Daoy (cell line): Measurements from ENCODE around the gene FIBP. TPM values are rescaled to one million over a fixed set of nuclear protein-coding genes. Genes with fewer than 3 reads are reported as not detected.
"Not testable (repeated sequence)": the region's sequence is repeated elsewhere in the genome, so short reads cannot be mapped to it uniquely, and the experiment has no call there.

Experiments used
- DNase-seq: peaks from one replicate; pipeline ENCODE4 v3.0.0-alpha.2; 2015; ENCODE audit warnings: low read depth
- total RNA-seq: library from RNA; depleted of rRNA; stranded (reverse); fragments of >200 nt; shearing (Covaris generic); gene quantifications from 2 replicates; pipeline ENCODE4 v1.2.3, GENCODE V29; 2014; rRNA removed

The FIBP gene
- total RNA-seq, 1 experiment from 2014 or later: 104 TPM

GRCh38 chr11:65849366-65849765, 38.9 kb downstream of the FIBP start:
- DNase-seq: no peak

GRCh38 chr11:65848693-65849092, 39.6 kb downstream of the FIBP start:
- DNase-seq: not testable (repeated sequence)

- no peak for DNase-seq
Measured at GRCh38 chr11:65847746-65848145, 40.5 kb downstream of the FIBP start.

- DNase-seq: no peak
Measured at GRCh38 chr11:65844231-65844872, 43.9 kb downstream of the FIBP start.

GRCh38 chr11:65843811-65844210, 44.5 kb downstream of the FIBP start:
- no peak for DNase-seq

GRCh38 chr11:65842144-65842543, 46.1 kb downstream of the FIBP start:
- no peak for DNase-seq

- DNase-seq: no peak
Measured at GRCh38 chr11:65834202-65834601, 54.1 kb downstream of the FIBP start.

Other genes starting within 250 kb of the FIBP start
- gene RELA, start 225.6 kb downstream of the FIBP start, total RNA-seq: 14.9 and 19.7 TPM in 2 replicates
- 59.4 and 66.9 TPM in 2 replicates for gene KAT5, start 176.2 kb downstream of the FIBP start, total RNA-seq
- 61.2 and 80.5 TPM in 2 replicates for gene RNASEH2C, start 167.7 kb downstream of the FIBP start, total RNA-seq
- 10.7 and 13.0 TPM in 2 replicates for gene AP5B1, start 107.5 kb downstream of the FIBP start, total RNA-seq
- not detected in 2 replicates for gene OVOL1, start 101.4 kb downstream of the FIBP start, total RNA-seq
- 0.39 TPM in 1 of 2 replicates, not detected in the other for gene SNX32, start 54.5 kb downstream of the FIBP start, total RNA-seq
- gene CFL1, start 30.3 kb downstream of the FIBP start, total RNA-seq: 1,524 and 1,831 TPM in 2 replicates
- 54.9 and 63.1 TPM in 2 replicates for gene MUS81, start 28.0 kb downstream of the FIBP start, total RNA-seq
- gene EFEMP2, start 15.7 kb downstream of the FIBP start, total RNA-seq: 7.1 and 7.4 TPM in 2 replicates
- 0.11 TPM in 1 of 2 replicates, not detected in the other for gene CTSW, start 8.6 kb downstream of the FIBP start, total RNA-seq
- gene CCDC85B, start 2.2 kb upstream of the FIBP start, total RNA-seq: 43.7 and 61.0 TPM in 2 replicates
- 54.0 and 59.3 TPM in 2 replicates for gene FOSL1, start 11.9 kb upstream of the FIBP start, total RNA-seq
- 12.5 and 19.1 TPM in 2 replicates for gene C11orf68, start 30.6 kb upstream of the FIBP start, total RNA-seq
- 267 and 294 TPM in 2 replicates for gene DRAP1, start 31.0 kb upstream of the FIBP start, total RNA-seq
- gene TSGA10IP, start 57.0 kb upstream of the FIBP start, total RNA-seq: not detected in 2 replicates
- 67.4 and 84.6 TPM in 2 replicates for gene SART1, start 73.3 kb upstream of the FIBP start, total RNA-seq
- gene EIF1AD, start 113.7 kb upstream of the FIBP start, total RNA-seq: 58.6 and 60.9 TPM in 2 replicates
- 54.1 and 65.0 TPM in 2 replicates for gene BANF1, start 114.0 kb upstream of the FIBP start, total RNA-seq
- gene CST6, start 123.5 kb upstream of the FIBP start, total RNA-seq: not detected in 2 replicates
- gene CATSPER1, start 138.0 kb upstream of the FIBP start, total RNA-seq: 0.45 and 1.3 TPM in 2 replicates
- not detected in 2 replicates for gene GAL3ST3, start 160.7 kb upstream of the FIBP start, total RNA-seq
- 257 and 289 TPM in 2 replicates for gene SF3B2, start 163.9 kb upstream of the FIBP start, total RNA-seq
- 10.9 and 13.0 TPM in 2 replicates for gene PACS1, start 181.8 kb upstream of the FIBP start, total RNA-seq